ENCODE data around the gene FREM2.

The FREM2 gene

DNA sequence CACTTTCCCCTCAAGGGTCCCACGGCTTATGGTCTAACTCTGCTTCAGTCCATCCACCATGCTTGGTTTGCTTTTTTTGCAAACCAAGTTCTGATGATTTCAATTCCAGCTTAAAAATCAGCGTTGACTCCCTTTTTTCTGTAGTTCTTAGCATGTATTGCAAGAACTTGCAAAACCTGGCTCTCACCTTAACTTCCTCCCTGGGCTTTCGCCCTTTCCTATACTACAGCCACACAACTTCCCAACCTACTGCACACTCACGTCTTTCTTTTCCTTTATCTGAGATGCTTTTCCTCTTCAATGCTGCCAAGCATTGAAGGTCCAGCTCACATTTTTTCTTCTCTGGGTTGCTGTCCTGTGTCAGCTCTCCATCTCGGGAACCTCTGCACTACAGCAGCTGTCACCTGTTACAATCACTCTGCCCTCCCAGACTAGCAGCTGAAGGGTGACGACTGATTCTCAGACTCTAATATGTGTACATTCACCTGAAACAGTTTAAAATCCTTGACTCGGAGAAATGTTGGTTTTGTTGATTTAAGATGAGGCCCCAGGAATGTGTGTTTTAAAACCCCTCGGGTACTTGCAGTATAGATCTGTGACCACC lies 143.7 kb downstream of the FREM2 start:
- DNase-seq: no peak

DNA sequence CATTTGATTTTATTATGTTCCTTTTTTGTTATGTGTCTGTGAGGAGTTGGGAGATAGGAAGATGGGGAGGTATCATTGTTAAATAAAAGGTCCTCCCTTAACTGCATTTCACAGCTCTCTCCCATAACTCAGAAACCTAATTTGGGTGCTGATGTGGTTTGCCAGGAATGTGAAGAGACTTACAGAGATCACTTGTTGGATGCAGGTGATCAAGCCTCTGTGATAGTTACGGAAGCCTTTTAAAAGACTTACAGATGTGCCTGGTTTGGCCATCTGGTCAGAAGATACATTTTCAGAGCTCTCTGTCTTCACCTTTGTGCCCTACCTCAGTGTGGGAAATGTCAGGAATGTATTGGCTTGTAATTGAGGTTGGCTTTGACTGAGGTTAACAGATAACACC lies 157.7 kb downstream of the FREM2 start:
- no peak for DNase-seq

DNA sequence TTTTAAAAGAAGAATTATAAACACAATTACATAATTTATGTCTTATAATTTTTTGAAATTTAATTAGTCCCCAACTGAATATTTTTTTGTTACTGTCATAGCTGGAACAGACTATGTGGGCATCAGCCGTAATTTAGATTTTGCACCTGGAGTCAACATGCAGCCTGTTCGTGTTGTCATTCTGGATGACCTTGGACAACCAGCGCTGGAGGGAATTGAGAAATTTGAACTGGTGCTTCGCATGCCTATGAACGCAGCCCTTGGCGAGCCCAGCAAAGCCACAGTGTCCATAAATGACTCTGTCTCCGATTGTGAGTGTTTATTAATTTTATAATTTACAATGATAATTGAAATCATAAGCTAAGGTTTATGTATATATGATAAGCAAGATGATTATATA lies 161.5 kb downstream of the FREM2 start:
- no peak for DNase-seq

DNA sequence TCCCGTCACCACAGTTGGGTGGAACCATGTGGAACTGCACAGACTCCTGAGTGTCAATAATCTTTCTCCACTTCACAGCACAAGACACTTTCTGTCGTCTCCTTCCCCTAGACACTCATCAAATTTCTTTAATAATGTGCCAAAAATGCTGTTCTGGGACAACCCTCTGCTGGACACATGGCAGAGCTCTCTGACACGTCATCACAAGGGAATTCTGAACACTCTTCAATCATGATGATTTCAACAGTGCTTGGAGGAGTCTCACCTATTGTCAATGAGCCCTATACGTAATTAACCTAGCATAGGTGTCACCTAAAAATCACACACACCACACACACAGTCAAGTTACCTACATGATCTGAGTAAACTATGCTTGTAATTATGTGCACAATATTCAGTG lies 162.4 kb downstream of the FREM2 start:
- no peak for DNase-seq

DNA sequence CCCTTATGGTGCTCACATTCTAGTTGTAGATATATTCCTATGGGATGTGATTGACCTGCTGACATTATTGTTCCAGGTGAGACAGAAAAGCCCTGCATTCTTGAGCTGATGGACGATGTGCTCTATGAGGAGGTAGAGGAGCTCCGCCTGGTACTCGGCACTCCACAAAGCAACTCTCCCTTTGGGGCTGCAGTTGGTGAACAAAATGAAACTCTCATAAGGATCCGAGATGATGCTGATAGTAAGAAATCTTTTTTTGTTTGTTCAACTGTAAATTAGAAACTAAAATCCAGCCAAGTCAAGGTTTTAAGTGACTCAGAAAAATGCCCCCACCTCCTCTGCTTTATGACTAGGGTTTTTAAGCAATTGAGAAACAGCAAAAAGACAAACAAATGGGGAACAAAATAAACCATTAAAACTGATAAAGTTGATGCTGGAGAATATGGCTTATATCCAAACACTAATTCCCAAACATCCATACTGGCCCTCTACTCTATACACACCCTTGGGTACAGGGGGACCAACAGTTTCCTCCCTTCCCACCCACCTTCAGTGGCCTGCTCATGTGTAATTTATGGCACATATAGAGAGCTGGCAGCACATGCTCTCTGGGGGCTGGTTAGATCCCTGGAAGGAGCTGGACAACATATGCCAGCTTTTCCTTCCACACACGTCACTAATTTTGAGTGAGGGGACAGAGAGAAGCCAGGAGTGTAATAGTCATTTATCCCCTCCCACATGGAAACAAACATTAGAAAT lies 164.2 kb downstream of the FREM2 start:
- no peak for DNase-seq

DNA sequence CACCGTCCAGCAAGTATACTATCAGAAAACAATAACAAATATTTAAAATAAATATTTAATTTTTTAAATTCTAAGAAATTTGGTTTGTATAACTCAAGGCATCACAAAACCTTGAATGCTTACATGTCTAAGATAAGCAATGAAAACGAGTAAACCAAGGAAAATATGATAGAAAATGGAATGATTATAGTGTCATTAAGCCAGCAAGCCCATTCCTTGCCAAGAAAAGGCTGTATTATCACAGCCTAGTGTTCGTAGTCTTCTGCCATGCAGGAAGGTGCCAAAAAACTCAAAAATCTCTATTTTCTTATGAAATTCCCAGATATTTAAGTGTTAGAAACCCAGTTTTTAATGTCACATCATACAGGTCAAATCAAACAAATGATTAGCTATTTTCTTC lies 167.3 kb downstream of the FREM2 start:
- DNase-seq: no peak

DNA sequence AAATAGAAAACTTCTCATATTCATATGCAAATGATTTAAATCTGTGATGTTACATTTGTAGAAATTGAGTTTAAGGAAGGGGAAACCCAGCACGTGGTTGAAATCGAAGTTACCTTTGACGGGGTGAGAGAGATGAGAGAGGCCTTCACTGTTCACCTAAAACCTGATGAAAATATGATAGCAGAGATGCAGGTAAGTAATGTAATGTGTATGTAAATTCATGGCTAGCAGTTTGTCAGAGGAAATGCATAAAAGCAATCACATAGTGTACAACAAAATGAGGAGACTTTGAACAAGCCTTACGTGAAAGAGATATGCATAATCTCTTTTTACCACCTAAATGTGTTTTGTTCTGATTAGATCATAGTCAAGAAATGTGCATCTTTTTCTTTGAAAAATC lies 169.2 kb downstream of the FREM2 start:
- DNase-seq: no peak

DNA sequence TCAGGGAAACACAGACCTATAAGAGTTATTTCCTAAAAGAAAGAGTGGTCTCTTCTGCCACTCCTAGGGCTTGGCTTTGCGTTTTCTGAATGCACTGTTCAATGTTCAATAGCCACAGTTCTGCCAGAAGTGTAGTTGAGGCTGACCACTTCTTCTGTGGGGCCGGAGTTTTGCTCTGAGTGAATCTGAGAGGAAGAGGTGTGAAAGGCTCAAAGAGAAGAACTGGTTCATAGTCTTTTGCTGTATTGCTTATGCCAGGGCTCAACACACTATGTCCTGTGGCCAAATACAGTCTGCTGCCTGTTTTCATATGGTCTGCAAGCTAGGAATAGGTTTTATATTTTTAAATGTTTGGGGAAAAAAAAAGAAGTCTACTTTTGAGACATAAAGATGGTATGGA lies 175.6 kb downstream of the FREM2 start:
- no peak for DNase-seq

DNA sequence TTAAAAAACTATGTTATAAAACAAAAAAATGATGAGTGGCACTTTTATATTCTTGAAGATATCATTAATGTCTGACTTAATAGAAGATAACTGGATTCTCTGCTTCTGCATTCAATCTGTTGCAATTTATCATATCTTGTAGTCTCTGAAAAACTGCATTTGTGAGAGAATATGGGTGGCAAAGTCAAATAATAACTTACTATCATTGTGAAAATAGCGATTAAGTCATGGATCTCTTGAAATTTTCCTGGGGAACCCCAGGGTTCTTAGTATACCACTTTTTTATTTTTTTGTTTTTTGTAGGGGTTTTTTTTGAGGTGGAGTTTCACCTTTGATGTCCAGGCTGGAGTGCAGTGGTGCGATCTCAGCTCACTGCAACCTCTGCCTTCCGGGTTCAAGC lies 176.7 kb downstream of the FREM2 start:
- DNase-seq: no peak

DNA sequence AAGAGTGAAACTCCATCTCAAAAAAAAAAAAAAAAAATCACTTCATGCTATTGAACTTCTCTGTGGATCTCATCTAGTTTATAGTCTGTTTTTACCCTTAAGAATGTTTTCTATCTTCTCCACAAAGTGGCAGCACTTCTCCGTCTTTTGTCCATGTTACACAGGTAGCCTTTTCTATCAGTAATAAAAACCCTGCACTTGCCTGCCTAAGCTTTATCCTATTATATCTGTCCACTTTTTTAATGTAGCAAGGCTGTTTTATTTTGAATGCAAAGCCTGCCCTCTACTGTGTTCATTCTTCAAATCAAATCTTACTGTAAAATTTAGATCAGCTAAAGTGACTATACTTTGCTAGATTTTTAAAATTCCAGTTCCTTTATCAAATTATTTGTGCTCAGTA lies 179.8 kb downstream of the FREM2 start:
- no peak for DNase-seq

DNA sequence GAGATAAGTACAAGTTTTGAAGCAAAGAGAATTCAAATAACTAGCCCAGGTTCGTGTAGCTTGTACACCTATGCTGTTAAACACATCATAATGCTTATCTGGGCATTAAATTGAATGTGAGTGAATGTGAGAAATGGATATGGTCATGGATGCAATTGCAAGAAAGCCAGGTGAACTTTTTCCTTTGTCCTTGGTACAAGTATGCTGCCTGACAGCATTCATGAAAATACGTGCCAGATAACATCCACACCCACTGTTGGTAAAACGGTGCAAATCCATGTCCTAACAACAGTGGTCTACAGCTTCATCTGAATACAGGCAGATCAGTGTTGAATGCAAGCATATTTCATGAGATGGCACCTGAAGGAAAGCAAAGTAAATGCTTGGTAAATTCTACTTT lies 181.5 kb downstream of the FREM2 start:
- no peak for DNase-seq

DNA sequence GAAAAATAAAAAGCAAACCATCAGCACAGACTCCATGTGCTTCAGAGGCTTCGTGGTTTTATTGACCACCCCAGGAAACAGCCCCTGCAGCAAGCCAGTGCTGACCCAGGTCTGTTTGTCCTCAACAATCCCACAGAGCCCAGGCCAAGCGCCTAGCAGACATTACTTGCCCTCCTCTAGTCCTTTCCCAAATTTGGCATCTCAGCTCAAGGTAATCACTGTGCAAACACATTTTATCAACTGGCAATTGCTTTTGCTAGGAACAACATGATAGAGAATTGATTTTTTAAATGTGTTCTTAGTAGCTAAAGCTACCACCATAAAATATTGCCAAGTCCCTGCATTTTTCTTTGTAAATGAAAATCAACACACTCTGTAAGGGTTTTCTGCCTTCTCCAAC lies 182.0 kb downstream of the FREM2 start:
- DNase-seq: no peak

DNA sequence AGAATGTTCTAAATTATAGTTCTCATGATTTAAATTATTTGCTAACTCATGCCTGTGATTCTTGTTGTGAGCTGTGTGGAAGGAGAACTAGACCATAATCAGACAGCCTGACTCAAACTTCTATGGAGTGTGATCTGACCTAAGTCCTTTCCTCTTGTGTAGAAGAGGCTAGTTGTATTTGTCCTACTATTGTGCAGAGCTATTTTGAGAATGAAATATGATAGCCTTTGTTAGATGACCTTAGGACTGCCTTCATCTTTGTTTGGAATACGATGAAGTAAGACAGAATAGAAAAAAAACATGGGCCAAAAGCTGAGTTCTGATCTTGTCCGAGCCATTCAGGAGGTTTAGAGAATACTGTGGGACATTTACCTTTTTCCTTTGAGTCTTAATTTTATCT lies 184.4 kb downstream of the FREM2 start:
- no peak for DNase-seq

DNA sequence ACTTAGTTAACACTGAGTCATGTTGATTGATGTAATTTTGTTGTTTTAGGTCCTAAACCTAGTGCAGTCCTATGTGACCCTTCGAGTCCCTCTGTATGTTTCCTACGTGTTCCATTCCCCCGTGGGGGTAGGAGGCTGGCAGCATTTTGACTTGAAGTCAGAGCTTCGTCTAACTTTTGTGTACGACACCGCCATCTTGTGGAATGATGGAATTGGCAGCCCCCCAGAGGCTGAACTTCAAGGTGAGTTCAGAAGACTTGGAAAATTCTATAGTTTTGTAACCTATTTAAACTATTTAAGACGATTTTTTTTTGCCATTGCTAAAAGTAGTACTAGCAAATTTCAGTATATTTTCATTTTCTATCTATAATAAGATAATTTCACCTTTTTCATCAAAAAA lies 185.8 kb downstream of the FREM2 start:
- DNase-seq: peak in 1 of 2 donors; percentile 0

DNA sequence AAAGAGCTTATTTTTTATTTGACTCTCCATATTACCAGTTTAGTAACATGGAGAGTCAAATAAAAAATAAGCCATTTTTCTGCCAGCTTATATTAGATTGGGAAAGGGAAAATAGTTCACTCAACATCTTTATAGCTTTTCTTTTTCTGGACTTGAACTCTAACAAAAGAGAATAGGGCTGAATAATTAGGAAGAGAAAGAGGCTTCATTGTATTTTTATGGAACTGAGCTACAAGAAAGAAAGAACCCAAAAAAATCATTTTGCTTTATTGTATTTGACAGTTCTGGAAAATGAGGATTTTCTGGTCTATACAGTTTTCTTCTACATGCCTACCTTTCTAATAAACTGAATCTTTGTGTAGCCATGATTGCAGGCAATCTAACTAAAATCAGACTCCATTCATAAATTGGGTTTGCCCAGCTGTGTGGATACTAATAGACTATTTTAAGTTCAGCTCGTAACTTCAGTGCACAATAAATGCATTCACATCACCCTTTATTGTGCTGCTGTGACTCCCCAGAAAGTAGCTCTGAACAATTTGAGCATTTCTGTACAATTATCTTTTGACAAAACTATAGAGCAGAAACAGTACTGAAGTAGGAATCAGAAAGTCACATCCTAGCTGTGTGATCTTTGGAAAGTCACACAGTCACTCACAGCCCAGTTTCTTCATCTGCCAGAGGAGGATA lies 188.5 kb downstream of the FREM2 start:
- DNase-seq: no peak

DNA sequence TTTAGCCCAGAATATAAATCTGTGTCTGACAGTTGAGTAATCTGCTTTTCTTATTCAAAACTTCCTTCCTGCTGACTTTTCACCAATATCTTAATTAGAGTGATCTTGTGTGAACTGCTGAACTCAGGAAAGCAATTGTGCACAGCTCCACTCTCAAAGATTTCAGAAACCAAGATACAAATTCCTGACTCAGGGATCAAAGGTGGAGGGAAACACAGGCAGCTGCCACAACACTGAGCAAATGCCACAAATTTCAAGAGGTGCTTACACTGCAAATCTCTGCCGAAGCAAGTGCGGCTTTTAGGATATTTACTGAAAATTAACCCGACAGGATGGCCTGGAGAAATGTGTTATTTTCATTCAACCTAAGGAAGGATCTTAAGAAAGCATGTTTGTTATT lies 192.4 kb downstream of the FREM2 start:
- DNase-seq: no peak

DNA sequence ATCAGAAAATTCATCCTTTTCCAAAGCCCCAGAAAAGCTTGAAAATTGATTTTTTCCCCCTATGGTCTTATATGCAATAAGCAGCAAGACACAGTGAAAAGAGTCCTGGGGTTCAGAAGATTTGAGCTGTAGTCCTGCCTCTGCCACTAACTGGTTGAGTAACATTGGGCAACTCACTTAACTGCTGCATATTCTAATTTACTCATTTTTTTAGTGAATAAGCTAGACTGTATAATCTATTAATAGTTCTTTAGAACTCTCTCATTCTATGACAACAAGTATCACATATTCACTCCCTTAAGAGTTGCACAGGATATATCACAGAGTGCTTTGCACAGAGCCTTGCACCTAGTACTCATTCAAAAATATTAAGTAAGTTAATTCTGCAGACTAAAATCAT lies 192.9 kb downstream of the FREM2 start:
- no peak for DNase-seq

DNA sequence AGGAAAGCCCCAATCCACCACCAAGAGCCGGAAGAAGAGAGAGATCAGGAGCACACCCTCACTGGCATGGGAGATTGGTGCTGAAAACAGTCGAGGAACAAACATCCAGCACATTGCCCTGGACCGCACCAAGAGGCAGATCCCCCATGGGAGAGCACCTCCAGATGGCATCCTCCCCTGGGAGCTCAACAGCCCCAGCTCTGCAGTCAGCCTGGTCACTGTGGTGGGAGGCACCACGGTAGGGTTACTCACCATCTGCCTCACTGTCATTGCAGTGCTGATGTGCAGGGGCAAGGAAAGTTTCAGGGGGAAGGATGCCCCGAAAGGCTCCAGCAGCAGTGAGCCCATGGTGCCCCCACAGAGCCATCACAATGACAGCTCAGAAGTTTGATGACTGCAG lies 193.5 kb downstream of the FREM2 start:
- no peak for DNase-seq

DNA sequence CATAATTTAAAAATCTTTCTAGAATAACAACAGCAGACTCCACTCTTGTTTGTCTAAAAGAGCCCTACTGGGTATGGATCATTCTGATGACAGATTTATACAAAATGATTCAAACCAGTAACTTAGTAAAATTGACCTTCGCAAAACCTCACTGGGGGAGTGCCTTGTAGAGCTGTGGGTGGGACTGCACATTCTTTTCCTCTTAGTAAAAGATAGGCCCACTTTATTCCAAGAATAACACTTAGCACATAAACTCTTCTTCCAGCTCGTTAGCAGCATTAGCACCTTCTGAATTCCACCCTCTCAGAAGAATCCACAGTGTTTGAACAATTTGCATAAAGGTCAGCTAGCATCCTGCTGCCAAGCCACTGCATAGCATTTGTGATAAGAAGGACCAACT lies 196.9 kb downstream of the FREM2 start:
- DNase-seq: no peak

DNA sequence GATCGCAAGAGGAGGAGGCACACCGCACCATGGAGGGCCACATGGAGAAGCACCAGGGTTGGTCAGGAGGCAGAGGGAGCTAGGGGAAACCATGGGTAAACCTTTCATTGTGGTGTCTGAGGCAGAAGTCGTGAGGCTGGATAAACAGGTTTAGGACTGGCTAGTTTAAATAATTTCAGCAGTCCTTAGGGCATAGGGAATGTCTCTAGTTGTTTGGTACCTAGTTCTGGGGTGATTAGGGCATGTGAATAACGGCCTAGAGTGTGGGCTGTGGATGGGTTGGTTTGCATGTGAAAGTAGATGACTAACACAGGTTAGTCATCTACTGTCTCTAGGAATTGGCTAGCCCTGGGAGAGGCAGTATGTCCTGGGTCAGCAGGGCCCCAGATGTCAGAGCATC lies 201.4 kb downstream of the FREM2 start:
- no peak for DNase-seq

DNA sequence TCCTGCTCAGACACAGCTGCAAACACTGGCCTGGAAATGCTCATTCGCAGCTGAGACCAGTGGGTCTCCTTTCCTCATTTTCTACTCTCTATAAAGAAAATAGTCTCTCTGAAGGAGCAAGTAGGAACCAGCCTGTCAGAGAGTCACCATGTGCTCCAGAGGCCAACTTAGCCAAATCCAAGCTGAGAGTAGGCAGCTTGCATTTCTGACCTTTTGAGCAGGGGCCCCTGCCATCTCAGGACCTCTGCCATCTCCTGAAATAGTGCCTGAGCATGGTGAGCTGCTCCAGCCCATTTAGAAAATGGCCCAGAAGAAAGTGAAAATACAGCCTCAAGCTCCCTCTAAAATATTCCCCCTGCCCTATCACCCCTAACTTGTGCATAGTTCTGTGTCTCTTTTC lies 208.2 kb downstream of the FREM2 start:
- DNase-seq: no peak

DNA sequence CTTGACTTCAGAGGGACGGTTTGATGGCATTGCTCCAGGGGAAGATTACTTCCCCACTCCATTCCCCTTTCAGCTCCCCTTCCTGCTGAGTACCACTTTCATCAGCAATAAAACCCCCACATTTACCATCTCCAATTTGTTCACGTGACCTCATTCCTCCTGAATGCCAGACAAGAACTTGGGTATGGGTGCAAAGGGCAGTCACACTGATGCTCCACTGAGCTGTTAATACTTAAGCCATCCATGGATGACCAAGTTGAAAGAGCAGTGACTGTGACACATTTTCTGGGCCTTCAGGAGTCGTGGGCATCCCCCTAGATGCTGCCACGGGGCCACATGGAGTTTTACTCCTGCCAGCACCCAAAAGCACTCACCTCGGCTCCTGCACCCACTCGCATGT lies 210.6 kb downstream of the FREM2 start:
- no peak for DNase-seq

DNA sequence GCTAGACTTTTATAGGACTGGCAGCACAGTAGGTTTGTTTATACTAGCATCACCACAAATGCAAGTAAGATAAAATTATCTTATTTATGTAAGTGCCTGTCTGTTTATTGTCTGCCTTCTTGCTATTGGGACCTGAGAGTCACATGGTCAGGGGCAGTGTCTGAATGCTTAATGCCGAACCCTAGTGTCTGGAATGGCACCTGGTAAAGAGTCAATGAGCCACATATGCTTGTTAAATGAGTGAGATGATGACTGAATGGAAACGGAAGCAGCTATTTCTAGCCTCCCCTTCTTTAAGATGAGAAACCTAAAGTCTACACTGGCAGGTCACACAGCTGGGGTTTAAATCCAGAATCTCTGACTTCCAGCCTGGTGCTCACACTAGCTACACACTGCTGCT lies 211.6 kb downstream of the FREM2 start:
- DNase-seq: no peak

DNA sequence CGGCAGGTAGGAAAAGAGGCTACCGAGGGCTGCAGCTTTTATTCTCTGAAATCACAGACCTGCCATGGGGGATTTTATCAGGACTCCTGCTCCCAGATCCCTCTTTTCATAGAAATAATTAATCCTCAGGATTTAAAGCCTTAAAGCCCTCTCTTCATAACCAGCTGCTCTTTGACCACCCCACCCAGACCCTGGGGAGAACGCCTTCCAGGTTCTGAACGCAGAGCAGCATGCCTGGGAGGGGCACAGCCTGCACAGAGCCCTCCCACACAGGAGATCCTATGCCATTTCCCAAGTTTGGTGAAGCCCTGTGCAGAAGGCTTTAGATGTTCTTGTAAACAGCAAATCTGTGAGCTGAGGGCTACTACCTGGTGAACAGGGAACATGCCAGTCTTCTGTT lies 212.7 kb downstream of the FREM2 start:
- no peak for DNase-seq

DNA sequence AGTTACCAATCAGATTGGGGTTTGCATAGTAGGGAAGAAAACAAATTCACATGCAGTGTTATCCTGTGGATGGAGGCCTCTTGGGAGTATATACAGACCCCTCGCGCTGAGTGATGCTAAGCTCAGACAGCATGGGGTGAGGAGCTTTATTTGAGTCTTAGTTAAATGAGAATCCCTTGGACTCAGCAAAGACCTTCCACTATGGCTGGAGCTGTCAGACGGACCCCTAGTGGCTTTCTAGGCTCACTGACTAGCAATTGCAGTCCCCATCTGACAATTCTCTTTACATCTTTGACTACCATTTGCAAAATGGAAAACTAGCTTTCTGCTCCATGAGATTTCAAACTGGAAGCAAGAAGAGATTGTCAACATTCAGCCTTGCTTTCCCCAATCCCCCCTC lies 213.3 kb downstream of the FREM2 start:
- no peak for DNase-seq

Measured in inflammatory macrophage treated with lipopolysaccharide for 1 hour (primary cell).